ENCODE data around the gene TEAD1.

The TEAD1 gene

GRCh38 chr11:12944889-12945288, 270.7 kb downstream of the TEAD1 start:
- no peak overlapping the region for H3K27ac ChIP-seq

DNA sequence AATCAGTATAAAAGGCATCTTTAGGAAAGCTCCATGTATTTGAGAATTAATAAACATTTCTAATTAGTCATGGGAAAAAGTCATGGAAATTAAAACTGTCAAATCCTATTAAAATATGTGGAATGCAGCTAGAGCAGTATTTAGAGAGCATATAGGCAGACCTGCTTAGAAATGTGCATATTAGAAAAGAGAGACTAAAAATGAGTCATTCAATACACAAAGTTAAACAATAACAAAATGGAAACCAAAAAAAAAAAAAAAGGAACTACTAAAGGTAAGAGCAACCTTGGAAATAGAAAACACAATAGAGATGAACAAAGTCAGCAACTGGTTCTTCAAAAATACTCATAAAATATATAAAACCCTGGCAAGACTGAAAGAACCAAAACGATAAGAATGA, 275.2 kb downstream of the TEAD1 start:
- no peak overlapping the region for H3K27ac ChIP-seq
- TF ChIP-seq CTCF (IDR thresholded peaks at IDR 0.05) (no peak), ZFX (IDR thresholded peaks at IDR 0.05; ENCODE audit: borderline replicate concordance) (no peak)

More at GRCh38 chr11:12944889-12945288, 270.7 kb downstream of the TEAD1 start:
- TF ChIP-seq ZFX (IDR thresholded peaks at IDR 0.05; ENCODE audit: borderline replicate concordance) (no peak), CTCF (IDR thresholded peaks at IDR 0.05) (no peak)

DNA sequence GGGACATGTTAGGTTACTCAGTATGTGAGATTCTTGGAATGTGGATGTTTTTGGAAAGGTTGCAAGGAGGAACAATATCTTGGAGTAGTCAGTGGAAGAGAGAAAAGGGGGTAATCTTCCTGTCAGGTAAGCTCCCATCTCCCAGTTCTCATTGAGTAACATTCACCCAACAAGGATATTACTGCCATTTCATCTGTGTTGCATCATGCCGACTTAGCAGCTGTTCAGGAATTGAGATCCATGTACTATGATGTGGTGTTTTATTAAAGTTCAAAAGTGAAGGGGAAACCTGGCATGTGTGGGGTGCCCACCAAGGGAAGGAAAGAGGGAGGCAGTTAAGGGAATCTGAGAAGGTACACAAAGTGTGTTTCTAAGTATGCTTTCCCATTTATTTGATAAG, 276.4 kb downstream of the TEAD1 start:
- H3K27ac ChIP-seq, result no peak overlapping the region
- TF ChIP-seq ZFX (IDR thresholded peaks at IDR 0.05; ENCODE audit: borderline replicate concordance) (no peak), CTCF (IDR thresholded peaks at IDR 0.05) (no peak)

- H3K27ac ChIP-seq, result no peak overlapping the region
- TF ChIP-seq CTCF (IDR thresholded peaks at IDR 0.05) (no peak), ZFX (IDR thresholded peaks at IDR 0.05; ENCODE audit: borderline replicate concordance) (no peak)
Observed at GRCh38 chr11:12951376-12951775, 277.2 kb downstream of the TEAD1 start.

DNA sequence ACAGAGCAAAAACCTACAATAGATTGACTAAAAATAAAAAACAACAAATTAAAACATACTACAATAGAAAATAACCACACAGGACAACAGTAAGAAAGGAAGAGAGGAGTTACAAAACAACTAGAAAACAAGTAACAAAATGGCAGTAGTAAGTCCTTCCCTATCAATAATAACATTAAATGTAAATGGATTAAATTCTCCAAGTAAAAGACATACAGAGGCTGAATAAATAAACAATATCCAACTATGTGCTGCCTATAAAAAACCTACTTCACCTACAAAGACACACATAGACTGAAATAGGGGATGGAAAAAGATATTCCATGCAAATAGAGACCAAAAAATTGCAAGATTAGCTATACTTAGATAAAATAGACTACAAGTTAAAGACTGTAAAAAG, 277.9 kb downstream of the TEAD1 start:
- no peak for TF ChIP-seq CTCF (IDR thresholded peaks at IDR 0.05)
- no peak for TF ChIP-seq ZFX (IDR thresholded peaks at IDR 0.05; ENCODE audit: borderline replicate concordance)
- no peak overlapping the region for H3K27ac ChIP-seq

DNA sequence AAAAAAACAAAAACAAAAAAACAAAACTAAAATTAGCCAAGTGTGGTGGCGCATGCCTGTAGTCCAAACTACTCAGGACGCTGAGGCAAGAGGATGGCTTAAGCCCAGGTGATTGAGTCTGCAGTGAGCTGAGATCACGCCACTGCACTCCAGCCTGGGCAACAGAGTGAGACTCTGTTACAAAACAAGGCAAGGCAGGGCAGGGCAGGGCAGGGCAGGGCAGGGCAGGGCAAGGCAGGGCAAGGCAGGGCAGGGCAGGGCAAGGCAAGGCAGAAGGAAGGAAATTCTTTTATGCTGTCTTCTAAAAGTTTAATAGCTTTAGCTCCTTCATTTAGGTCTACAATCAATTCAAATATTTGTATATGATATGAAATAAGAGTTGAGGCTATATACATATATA, 284.8 kb downstream of the TEAD1 start:
- no peak for TF ChIP-seq CTCF (IDR thresholded peaks at IDR 0.05)
- no peak for TF ChIP-seq ZFX (IDR thresholded peaks at IDR 0.05; ENCODE audit: borderline replicate concordance)
- no peak overlapping the region for H3K27ac ChIP-seq

DNA sequence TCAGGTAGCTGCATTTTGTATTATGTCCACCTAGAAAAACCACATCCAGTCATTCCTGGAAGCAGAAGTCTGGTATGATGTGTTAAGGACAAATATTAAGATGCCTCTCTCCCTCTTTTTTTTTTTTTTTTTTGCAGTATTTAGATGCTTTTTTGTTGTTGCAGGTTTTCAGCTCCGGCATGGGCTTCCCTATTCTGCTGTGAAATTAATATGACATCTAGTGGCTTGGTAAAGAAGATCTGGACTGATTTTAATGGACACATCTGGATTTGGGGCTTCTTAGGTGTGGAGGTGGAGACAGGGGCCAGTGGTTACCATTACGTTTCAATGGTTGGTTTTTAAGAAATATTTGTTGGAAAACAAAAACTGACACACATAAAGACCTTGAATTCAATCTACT, 287.4 kb downstream of the TEAD1 start:
- TF ChIP-seq CTCF (IDR thresholded peaks at IDR 0.05) (no peak), ZFX (IDR thresholded peaks at IDR 0.05; ENCODE audit: borderline replicate concordance) (no peak)

More for the DNA sequence above, 287.4 kb downstream of the TEAD1 start:
- H3K27ac ChIP-seq, result no peak overlapping the region

All from 22Rv1 (cell line).